Measurements from ENCODE around the gene BEND7. TPM values are rescaled to one million over a fixed set of nuclear protein-coding genes. Genes with fewer than 3 reads are reported as not detected.

The BEND7 gene
- total RNA-seq, 2 experiments from 2014 or later = not detected

DNA sequence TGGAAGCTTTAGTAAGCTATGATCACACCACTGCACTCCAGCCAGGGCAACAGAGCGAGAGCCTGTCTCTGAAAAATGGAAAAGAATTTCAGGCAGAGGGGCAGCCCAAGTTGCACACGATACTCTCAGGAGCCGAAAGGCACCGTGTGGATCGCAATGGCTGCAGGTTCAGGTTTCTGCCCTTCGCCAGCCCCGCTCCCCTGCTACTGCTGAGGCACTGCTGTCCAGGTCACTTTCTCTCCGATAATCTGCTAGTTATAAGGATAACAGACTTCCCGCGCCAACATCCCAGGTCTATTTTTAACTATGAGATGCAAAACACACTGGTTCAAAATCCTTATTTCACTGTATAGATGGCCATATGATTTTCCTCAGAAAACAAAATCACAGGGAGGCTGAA, 11.1 kb downstream of the BEND7 start:
- ChIA-PET POLR2A (no interaction called here), CTCF (no interaction called here)
- H3K4me3 Mint-ChIP-seq = no peak overlapping the region
- H3K4me1 Mint-ChIP-seq (ENCODE audit: low read depth) = no peaks in the 10 kb centered on the region
- H3K9me3 Mint-ChIP-seq = no peaks in the 10 kb centered on the region
- intact Hi-C loops (cut with micrococcal nuclease) = no loop called here
- DNase-seq = no peak
- H3K36me3 Mint-ChIP-seq = no peaks in the 10 kb centered on the region
- H3K27ac Mint-ChIP-seq = no peak overlapping the region
- peaks cover 13% of the 10 kb centered on the region for H3K27me3 Mint-ChIP-seq

- Mint-ChIP-seq H3K27me3 (peaks cover 17% of the 10 kb centered on the region), H3K4me1 (ENCODE audit: low read depth) (no peaks in the 10 kb centered on the region), H3K4me3 (no peak overlapping the region), H3K36me3 (no peaks in the 10 kb centered on the region), H3K9me3 (no peaks in the 10 kb centered on the region), H3K27ac (no peak overlapping the region)
- POLR2A ChIA-PET = no interaction called here
- CTCF ChIA-PET = no interaction called here
- DNase-seq = no peak
- intact Hi-C loops (cut with micrococcal nuclease) = no loop called here
Observed at GRCh38 chr10:13516176-13516575, 12.6 kb downstream of the BEND7 start.

DNA sequence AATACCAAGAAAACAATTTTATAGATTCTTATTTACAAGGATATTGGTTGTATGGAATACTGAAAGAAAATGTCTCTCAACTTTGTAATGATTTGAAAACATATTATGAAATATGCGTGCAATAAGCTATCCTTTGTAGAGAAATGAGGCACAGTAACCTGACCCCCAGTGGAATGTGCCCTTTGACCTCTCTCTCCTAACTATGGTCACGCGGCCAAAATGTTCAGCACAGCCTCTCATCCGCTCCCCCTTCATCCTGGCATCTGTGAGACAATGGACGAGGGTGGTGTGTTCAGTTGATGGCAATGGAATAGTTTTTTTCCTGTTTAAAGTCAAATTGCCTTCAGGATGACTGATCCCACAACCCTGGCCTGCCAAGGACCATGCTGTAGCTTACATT, 13.3 kb downstream of the BEND7 start:
- CTCF ChIA-PET = no interaction called here
- Mint-ChIP-seq H3K4me3 (no peak overlapping the region), H3K27me3 (peaks cover 17% of the 10 kb centered on the region), H3K9me3 (no peaks in the 10 kb centered on the region), H3K36me3 (no peaks in the 10 kb centered on the region), H3K4me1 (ENCODE audit: low read depth) (no peaks in the 10 kb centered on the region), H3K27ac (no peak overlapping the region)
- intact Hi-C loops (cut with micrococcal nuclease) = no loop called here
- DNase-seq = no peak
- POLR2A ChIA-PET = no interaction called here

- intact Hi-C loops (cut with micrococcal nuclease) = no loop called here
- H3K4me1 Mint-ChIP-seq (ENCODE audit: low read depth) = no peaks in the 10 kb centered on the region
- no peaks in the 10 kb centered on the region for H3K36me3 Mint-ChIP-seq
- no peaks in the 10 kb centered on the region for H3K9me3 Mint-ChIP-seq
- H3K27me3 Mint-ChIP-seq = peaks cover 17% of the 10 kb centered on the region
- CTCF ChIA-PET = no interaction called here
- DNase-seq = no peak
- H3K27ac Mint-ChIP-seq = no peak overlapping the region
- H3K4me3 Mint-ChIP-seq = no peak overlapping the region
- POLR2A ChIA-PET = no interaction called here
Observed at GRCh38 chr10:13514296-13514695, 14.5 kb downstream of the BEND7 start.

GRCh38 chr10:13512564-13512963, 16.2 kb downstream of the BEND7 start:
- no peaks in the 10 kb centered on the region for H3K4me1 Mint-ChIP-seq (ENCODE audit: low read depth)
- no peak overlapping the region for H3K27ac Mint-ChIP-seq
- intact Hi-C loops (cut with micrococcal nuclease) = no loop called here
- H3K36me3 Mint-ChIP-seq = no peaks in the 10 kb centered on the region
- no peak overlapping the region for H3K4me3 Mint-ChIP-seq
- H3K27me3 Mint-ChIP-seq = peaks cover 14% of the 10 kb centered on the region
- no peak for DNase-seq
- CTCF ChIA-PET = no interaction called here
- no peaks in the 10 kb centered on the region for H3K9me3 Mint-ChIP-seq
- POLR2A ChIA-PET = no interaction called here

DNA sequence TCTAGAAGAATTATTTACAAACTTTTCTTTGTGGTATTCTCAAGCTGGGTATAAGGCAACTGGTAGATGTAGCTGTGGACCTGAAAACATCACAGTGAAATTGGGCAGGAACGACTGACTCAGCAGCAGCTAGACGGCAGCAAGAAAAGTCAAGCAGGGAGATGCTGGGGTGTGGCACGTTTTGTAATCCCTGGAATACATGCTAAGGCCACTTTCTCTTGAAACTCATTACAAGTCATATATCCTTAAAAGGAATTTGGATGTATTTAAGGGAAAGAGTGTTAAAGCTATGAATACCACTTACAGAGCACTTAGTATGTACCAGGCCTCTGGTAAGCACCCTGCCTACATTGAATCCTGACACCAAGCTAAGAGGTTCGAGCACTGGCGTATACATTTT, 17.4 kb downstream of the BEND7 start:
- H3K9me3 Mint-ChIP-seq = no peaks in the 10 kb centered on the region

GRCh38 chr10:13505052-13505680, 23.6 kb downstream of the BEND7 start:
- DNase-seq = no peak
- H3K27ac Mint-ChIP-seq = no peak overlapping the region
- no peak overlapping the region for H3K4me3 Mint-ChIP-seq
- POLR2A ChIA-PET = interaction anchor here (0.7 kb wide), 1 partner anchor 877 kb away, joined by 4 read pairs; no protein-coding TSS in a partner anchor
- peaks cover 9% of the 10 kb centered on the region for H3K27me3 Mint-ChIP-seq
- CTCF ChIA-PET = interaction anchor here (0.7 kb wide), 1 partner anchor 32 kb away, joined by 3 read pairs; no protein-coding TSS in a partner anchor
- H3K4me1 Mint-ChIP-seq (ENCODE audit: low read depth) = no peaks in the 10 kb centered on the region
- H3K9me3 Mint-ChIP-seq = no peaks in the 10 kb centered on the region
- H3K36me3 Mint-ChIP-seq = no peaks in the 10 kb centered on the region
- intact Hi-C loops (cut with micrococcal nuclease) = no loop called here

More for the DNA sequence above, 17.4 kb downstream of the BEND7 start:
- ChIA-PET CTCF (no interaction called here), POLR2A (no interaction called here)
- no peak overlapping the region for H3K4me3 Mint-ChIP-seq
- H3K27ac Mint-ChIP-seq = no peak overlapping the region
- no peaks in the 10 kb centered on the region for H3K4me1 Mint-ChIP-seq (ENCODE audit: low read depth)
- intact Hi-C loops (cut with micrococcal nuclease) = no loop called here
- no peaks in the 10 kb centered on the region for H3K36me3 Mint-ChIP-seq
- peaks cover 16% of the 10 kb centered on the region for H3K27me3 Mint-ChIP-seq
- DNase-seq = no peak

- no peak for DNase-seq
- Mint-ChIP-seq H3K27ac (no peak overlapping the region), H3K9me3 (no peaks in the 10 kb centered on the region), H3K36me3 (no peaks in the 10 kb centered on the region), H3K4me1 (ENCODE audit: low read depth) (no peaks in the 10 kb centered on the region), H3K27me3 (peaks cover 8% of the 10 kb centered on the region), H3K4me3 (no peak overlapping the region)
- ChIA-PET CTCF (interaction anchor here (0.7 kb wide), 1 partner anchor 33 kb away, joined by 3 read pairs; no protein-coding TSS in a partner anchor), POLR2A (interaction anchor here (0.7 kb wide), 1 partner anchor 879 kb away, joined by 4 read pairs; no protein-coding TSS in a partner anchor)
- intact Hi-C loops (cut with micrococcal nuclease) = no loop called here
Observed at GRCh38 chr10:13503745-13504463, 24.9 kb downstream of the BEND7 start.

GRCh38 chr10:13502380-13502779, 26.4 kb downstream of the BEND7 start:
- no peak overlapping the region for H3K27ac Mint-ChIP-seq
- H3K27me3 Mint-ChIP-seq = peaks cover 5% of the 10 kb centered on the region
- no peaks in the 10 kb centered on the region for H3K36me3 Mint-ChIP-seq
- intact Hi-C loops (cut with micrococcal nuclease) = no loop called here
- ChIA-PET POLR2A (no interaction called here), CTCF (no interaction called here)
- no peaks in the 10 kb centered on the region for H3K4me1 Mint-ChIP-seq (ENCODE audit: low read depth)
- no peak overlapping the region for H3K4me3 Mint-ChIP-seq
- no peaks in the 10 kb centered on the region for H3K9me3 Mint-ChIP-seq
- DNase-seq = no peak

DNA sequence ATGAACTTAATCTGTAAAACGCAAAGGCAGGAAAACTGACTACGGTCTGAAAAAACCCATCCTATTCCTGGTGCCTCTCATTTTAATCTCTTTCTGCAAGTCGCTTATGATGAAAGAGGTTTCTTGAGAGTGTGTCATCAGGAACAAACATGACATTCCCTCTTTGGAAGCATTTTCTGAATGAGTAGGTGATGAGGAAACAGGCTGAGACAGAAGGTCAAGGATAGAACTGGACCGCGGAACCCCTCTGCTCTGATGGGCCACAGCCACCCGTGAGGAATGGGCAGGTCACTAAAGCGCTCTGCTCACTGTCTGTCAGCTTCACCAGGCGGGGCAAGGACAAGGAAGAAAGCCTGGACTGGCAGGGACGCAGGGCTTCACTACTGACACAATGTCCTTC, 28.6 kb downstream of the BEND7 start:
- CTCF ChIA-PET = no interaction called here
- Mint-ChIP-seq H3K4me3 (no peak overlapping the region), H3K4me1 (ENCODE audit: low read depth) (no peaks in the 10 kb centered on the region), H3K27ac (no peak overlapping the region), H3K9me3 (no peaks in the 10 kb centered on the region), H3K36me3 (no peaks in the 10 kb centered on the region), H3K27me3 (peaks cover 5% of the 10 kb centered on the region)
- POLR2A ChIA-PET = no interaction called here
- intact Hi-C loops (cut with micrococcal nuclease) = no loop called here
- DNase-seq = no peak

DNA sequence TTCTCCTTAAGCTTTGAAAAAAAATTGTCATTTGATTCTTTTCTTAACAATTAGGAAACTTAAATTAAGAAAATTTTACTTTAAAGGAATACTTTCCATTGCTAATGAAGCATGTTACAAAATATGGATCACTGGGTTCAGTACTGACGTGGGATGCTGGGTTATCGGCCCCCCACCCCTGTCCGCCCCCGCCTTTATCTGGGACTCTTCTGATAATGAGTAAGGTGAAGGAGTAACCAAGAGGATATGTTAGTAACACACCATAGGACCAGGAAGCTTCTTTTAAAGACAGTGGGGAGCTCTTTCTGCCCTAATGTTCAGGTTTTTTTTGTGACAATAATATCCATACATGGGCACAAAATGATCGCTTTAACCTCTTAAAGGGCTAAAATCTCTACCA, 29.7 kb downstream of the BEND7 start:
- Mint-ChIP-seq H3K9me3 (no peaks in the 10 kb centered on the region), H3K27ac (no peak overlapping the region), H3K4me1 (ENCODE audit: low read depth) (no peaks in the 10 kb centered on the region), H3K36me3 (no peaks in the 10 kb centered on the region), H3K4me3 (no peak overlapping the region), H3K27me3 (peaks cover 5% of the 10 kb centered on the region)
- DNase-seq = no peak
- POLR2A ChIA-PET = no interaction called here
- intact Hi-C loops (cut with micrococcal nuclease) = no loop called here
- CTCF ChIA-PET = no interaction called here

DNA sequence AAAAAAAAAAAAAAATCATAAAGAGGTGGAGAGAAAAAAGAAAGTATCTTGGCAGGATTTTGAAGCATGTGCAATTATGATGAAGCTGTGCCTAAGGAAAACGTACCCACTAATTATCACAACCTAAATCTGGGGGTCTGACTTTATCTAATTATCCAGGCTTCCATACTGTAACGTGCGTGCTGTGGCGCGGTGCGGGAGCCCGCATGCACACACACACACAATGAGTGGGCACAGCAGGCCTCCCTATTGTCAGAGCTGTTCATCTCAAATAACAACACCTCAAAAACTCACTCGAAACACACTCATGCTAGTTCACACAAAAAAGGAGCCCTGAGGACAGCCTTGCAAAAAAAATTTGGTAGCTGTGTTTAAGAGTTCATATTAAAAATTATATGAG, 31.9 kb downstream of the BEND7 start:
- peaks cover 7% of the 10 kb centered on the region for H3K27me3 Mint-ChIP-seq
- no peak overlapping the region for H3K4me3 Mint-ChIP-seq
- POLR2A ChIA-PET = interaction anchor here (0.6 kb wide), 1 partner anchor 22 kb away, joined by 6 read pairs; no protein-coding TSS in a partner anchor
- no peaks in the 10 kb centered on the region for H3K4me1 Mint-ChIP-seq (ENCODE audit: low read depth)
- DNase-seq = no peak
- H3K36me3 Mint-ChIP-seq = no peaks in the 10 kb centered on the region
- no peak overlapping the region for H3K27ac Mint-ChIP-seq
- CTCF ChIA-PET = interaction anchor here (0.9 kb wide), 1 partner anchor 125 kb away, joined by 3 read pairs; no protein-coding TSS in a partner anchor
- H3K9me3 Mint-ChIP-seq = no peaks in the 10 kb centered on the region
- intact Hi-C loops (cut with micrococcal nuclease) = no loop called here

DNA sequence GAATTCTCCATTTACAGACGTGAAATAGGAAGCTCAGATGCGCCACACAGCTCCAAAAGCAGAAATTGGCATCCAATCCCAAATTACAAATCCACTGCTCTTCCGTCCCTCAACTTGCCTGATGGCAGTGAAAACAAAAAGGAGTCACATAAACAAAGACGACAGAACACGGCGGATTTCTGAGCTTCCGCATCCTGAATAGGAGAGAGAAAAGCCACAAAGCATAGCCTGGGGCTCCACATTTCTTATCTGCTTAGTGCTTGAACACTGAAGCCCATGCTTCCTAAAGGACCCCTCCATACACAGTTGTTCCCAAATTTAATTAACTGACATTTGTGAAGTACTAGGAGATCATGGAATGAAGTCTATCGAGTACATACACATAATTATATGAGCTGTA, 32.6 kb downstream of the BEND7 start:
- Mint-ChIP-seq H3K4me3 (no peak overlapping the region), H3K27me3 (peaks cover 7% of the 10 kb centered on the region), H3K9me3 (no peaks in the 10 kb centered on the region), H3K36me3 (no peaks in the 10 kb centered on the region), H3K4me1 (ENCODE audit: low read depth) (no peaks in the 10 kb centered on the region), H3K27ac (no peak overlapping the region)
- intact Hi-C loops (cut with micrococcal nuclease) = no loop called here
- ChIA-PET CTCF (interaction anchor here (0.7 to 1.2 kb wide), 3 partner anchors 41 to 354 kb away, joined by 3 read pairs; no protein-coding TSS in a partner anchor), POLR2A (no interaction called here)
- DNase-seq = no peak

All from activated CD4-positive, alpha-beta memory T cell treated with anti-CD3 and anti-CD28 coated beads for 36 hours (primary cell).